Measurements from ENCODE around the gene PTPRN2.
"Not testable (repeated sequence)": the region's sequence is repeated elsewhere in the genome, so short reads cannot be mapped to it uniquely, and the experiment has no call there.

Gene PTPRN2

GRCh38 chr7:158508802-158509385 is 78.7 kb downstream of the PTPRN2 start:
- no peak for DNase-seq

- DNase-seq: not testable (repeated sequence)
Measured at GRCh38 chr7:158508321-158508720, 79.3 kb downstream of the PTPRN2 start.

- no peak for DNase-seq
Measured at GRCh38 chr7:158507917-158508316, 79.7 kb downstream of the PTPRN2 start.

DNA sequence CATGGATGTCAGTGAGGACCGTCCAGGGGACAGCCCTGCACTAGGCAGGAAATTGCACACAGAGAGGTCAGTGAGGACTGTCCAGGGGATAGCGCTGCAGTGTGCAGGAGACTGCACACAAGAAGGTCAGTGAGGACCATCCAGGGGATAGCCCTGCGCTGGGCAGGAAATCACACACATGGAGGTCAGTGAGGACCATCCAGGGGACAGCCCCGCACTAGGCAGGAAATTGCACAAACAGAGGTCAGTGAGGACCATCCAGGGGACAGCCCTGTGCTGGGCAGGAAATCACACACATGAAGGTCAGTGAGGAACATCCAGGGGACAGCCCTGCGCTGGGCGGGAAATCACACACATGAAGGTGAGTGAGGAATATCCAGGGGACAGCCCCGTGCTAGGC is 80.4 kb downstream of the PTPRN2 start:
- not testable (repeated sequence) for DNase-seq

DNA sequence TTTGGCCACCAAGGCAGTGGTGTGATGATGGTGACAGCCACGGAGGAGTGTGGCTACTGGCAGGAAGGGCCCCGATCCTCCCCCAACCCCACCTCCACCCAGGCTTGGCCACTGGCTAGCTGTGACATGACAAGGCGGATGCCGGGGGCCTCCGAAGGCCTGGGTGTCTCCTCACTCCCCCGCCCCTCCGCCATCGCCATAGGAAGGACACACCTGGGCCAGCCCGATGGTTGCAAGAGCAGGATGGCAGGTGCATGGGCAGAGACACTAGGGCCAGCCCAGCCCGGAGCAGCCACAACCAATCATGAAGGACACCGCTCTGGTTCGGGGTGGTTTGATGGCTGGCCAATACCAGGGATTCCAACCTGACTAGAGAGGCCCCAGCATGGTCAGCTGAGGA is 81.0 kb downstream of the PTPRN2 start:
- DNase-seq: no peak

GRCh38 chr7:158505683-158506082 is 81.9 kb downstream of the PTPRN2 start:
- DNase-seq: no peak

GRCh38 chr7:158502068-158502750 is 85.4 kb downstream of the PTPRN2 start:
- DNase-seq: no peak

- no peak for DNase-seq
Measured at GRCh38 chr7:158501393-158502067, 86.1 kb downstream of the PTPRN2 start.

GRCh38 chr7:158500651-158501052 is 87.0 kb downstream of the PTPRN2 start:
- DNase-seq: no peak

DNA sequence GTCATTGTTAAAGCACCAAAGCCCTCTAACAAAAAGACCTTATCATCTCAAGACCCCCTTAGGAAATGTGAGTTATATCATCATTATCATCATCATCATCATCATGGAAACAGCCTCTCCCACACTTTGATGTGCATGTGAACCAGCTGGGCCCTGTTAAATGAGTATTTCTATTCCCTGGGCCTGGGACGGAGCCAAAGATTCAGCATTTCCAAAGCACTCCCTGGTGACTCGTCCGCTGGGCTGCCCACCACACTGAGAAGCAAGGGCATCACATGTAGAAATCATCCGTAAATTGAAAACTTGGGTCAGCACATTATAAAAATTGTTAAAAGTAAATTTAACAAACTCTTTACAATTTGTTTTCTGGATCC is 88.6 kb downstream of the PTPRN2 start:
- DNase-seq: no peak

GRCh38 chr7:158498443-158499081 is 89.1 kb downstream of the PTPRN2 start:
- no peak for DNase-seq

GRCh38 chr7:158497627-158498026 is 90.0 kb downstream of the PTPRN2 start:
- no peak for DNase-seq

- DNase-seq: no peak
Measured at GRCh38 chr7:158495786-158496185, 91.8 kb downstream of the PTPRN2 start.

GRCh38 chr7:158495216-158495615 is 92.4 kb downstream of the PTPRN2 start:
- DNase-seq: no peak

DNA sequence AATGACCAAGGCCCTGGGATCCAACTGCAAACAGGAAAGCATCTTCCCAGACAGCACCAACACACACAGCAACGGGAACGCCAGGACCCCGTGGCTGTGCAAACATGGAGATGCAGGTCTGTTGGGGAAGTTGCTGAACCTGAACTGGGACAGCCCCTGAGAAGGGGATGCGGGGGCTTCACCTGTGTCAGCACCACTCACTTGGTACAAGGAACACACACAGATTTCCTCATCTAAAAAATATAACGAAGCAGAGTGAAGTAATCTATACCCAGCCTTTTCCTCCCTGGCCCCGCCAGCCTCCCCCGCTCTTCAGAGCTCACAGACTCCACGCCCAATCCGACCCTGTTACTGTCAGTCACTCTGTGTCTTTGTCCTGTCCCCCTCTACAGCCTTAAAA is 93.0 kb downstream of the PTPRN2 start:
- DNase-seq: no peak

DNA sequence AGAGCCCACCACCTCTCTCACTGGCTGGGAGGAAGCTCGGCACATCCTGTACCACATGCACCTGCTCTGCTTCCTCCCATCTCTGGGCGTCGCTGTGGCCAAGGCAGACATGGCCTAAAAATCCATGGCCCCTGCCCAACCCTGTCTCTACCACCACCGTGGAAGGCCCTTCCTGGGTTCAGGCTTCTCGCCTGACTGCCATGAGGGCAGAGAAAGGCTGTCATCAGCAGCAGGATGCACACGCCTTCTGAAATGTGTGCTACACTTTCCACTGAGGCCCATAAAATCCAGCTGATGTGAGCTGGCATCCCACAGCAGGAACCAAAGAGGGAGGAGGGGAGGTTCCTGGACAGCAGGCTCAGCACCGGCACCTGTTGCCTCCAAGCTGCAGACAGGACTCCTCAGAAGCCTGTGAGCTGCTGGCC is 93.4 kb downstream of the PTPRN2 start:
- DNase-seq: no peak

- DNase-seq: no peak
Measured at GRCh38 chr7:158492367-158492764, 95.3 kb downstream of the PTPRN2 start.

DNA sequence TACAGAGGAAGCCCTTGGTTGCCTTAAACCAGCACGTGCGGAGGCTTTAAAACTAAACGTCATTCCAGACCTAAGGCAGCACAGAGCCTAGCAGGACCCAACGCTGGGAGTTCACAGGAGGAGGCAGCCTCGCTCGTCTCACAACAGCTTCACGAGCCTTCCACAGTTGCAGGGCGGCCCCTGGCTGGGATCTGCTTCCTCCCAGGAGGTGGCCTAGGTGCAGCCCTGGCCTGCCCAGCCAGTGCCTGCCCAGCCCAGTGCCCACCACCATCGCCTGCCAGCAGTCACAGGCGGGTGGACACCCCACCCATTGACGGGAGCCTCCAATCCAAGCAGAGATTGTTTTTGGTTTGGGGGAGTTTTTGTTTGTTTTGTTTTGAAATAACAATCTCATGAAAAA is 96.5 kb downstream of the PTPRN2 start:
- DNase-seq: no peak

- DNase-seq: no peak
Measured at GRCh38 chr7:158490171-158490782, 97.3 kb downstream of the PTPRN2 start.

- DNase-seq: no peak
Measured at GRCh38 chr7:158489462-158490155, 98.0 kb downstream of the PTPRN2 start.

- no peak for DNase-seq
Measured at GRCh38 chr7:158488181-158488971, 99.2 kb downstream of the PTPRN2 start.

- DNase-seq: no peak
Measured at GRCh38 chr7:158487631-158488151, 99.9 kb downstream of the PTPRN2 start.
